ENCODE measurements around the gene HAGH. TPM values are rescaled to one million over a fixed set of nuclear protein-coding genes. Genes with fewer than 3 reads are reported as not detected.

Gene HAGH
- total and polyA plus RNA-seq, 11 donors: 111 to 358 (median 165) TPM

- no peak for ATAC-seq
- TF ChIP-seq CTCF (IDR thresholded peaks at IDR 0.05) (no peak), POLR2A (IDR thresholded peaks at IDR 0.05) (no peak)
- no peaks in the 10 kb centered on the region for H3K9me3 ChIP-seq
- peak in 2 of 5 donors; percentile 7 to 16 for DNase-seq
- H3K27ac ChIP-seq: no peak overlapping the region
- peaks cover 0 to 55% (median 32%) of the 10 kb centered on the region in 9 donors for H3K36me3 ChIP-seq
- H3K4me3 ChIP-seq: no peak overlapping the region
- 89 to 98% (median 95%) methylated on average over 30 to 44 of the region's 44 CpGs for WGBS, 4 donors
- no peaks in the 10 kb centered on the region for H3K27me3 ChIP-seq
- peaks cover 0 to 5% (median 0%) of the 10 kb centered on the region in 12 donors for H3K4me1 ChIP-seq
- intact Hi-C loops (cut with DNase I): no loop called here
Observed at GRCh38 chr16:1790611-1791255, 35.9 kb downstream of the HAGH start.

DNA sequence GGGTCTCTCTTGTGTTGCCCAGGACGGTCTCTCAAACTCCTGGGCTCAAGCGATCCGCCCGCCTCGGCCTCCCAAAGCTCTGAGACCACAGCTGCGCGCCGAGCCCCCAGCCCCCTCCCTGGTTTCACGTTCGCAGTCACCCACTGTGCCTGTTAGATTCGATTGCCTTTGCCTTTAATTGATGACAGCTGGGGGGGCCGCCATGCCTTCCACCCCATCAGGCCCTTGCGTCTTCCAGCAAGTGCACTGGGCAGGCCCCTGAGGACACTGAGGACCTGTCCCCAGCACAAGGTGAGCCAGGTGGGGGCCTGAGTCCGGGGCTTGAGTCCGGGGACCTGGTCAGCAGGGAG, 36.4 kb downstream of the HAGH start:
- peaks cover 0 to 10% (median 0%) of the 10 kb centered on the region in 12 donors for H3K4me1 ChIP-seq
- DNase-seq (no peak), ATAC-seq (no peak)
- 94 to 99% (median 95%) methylated on average over 13 to 15 of the region's 15 CpGs for WGBS, 4 donors
- intact Hi-C loops (cut with DNase I): no loop called here
- H3K27me3 ChIP-seq: no peaks in the 10 kb centered on the region
- H3K4me3 ChIP-seq: no peak overlapping the region
- TF ChIP-seq CTCF (IDR thresholded peaks at IDR 0.05): no peak
- TF ChIP-seq POLR2A (IDR thresholded peaks at IDR 0.05): no peak
- H3K9me3 ChIP-seq: no peaks in the 10 kb centered on the region
- no peak overlapping the region for H3K27ac ChIP-seq
- peaks cover 0 to 55% (median 32%) of the 10 kb centered on the region in 9 donors for H3K36me3 ChIP-seq

GRCh38 chr16:1789643-1790045, 37.0 kb downstream of the HAGH start:
- peak in 3 of 5 donors; percentile 6 to 26 (median 16) for DNase-seq
- no peak for TF ChIP-seq POLR2A (IDR thresholded peaks at IDR 0.05)
- TF ChIP-seq CTCF (IDR thresholded peaks at IDR 0.05): no peak
- Histone ChIP-seq H3K27ac (no peak overlapping the region), H3K4me3 (no peak overlapping the region), H3K36me3 (peaks cover 0 to 55% (median 32%) of the 10 kb centered on the region in 9 donors), H3K27me3 (no peaks in the 10 kb centered on the region), H3K9me3 (no peaks in the 10 kb centered on the region), H3K4me1 (peaks cover 0 to 15% (median 4%) of the 10 kb centered on the region in 12 donors)
- WGBS, 4 donors: 89 to 92% (median 92%) methylated on average over 11 to 25 of the region's 25 CpGs
- intact Hi-C loops (cut with DNase I): no loop called here
- ATAC-seq: no peak

DNA sequence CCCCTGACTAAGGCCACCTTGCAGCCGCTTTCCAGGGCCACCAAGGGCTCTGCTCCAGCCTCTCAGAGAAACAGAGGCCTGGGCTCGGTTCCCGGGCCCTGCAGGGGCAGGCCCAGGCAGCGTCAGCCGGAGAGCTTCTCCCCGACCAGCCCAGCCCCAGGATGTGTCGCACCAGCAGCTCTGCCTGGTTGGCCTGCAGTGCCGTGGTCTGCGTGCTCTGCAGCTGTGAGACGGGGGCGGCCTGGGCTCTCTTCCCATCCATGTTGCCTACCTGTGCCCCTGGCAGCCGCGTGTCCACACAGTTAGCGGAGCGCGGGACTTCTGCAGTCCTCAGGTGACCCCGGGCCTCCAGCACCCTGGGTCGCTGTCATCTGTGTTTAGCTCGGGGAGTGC, 37.9 kb downstream of the HAGH start:
- Histone ChIP-seq H3K27me3 (no peaks in the 10 kb centered on the region), H3K4me3 (no peak overlapping the region), H3K36me3 (peaks cover 0 to 55% (median 32%) of the 10 kb centered on the region in 9 donors), H3K27ac (no peak overlapping the region), H3K9me3 (no peaks in the 10 kb centered on the region), H3K4me1 (peaks cover 0 to 24% (median 7%) of the 10 kb centered on the region in 12 donors)
- peak in 3 of 5 donors; percentile 8 to 20 (median 17) for DNase-seq
- TF ChIP-seq CTCF (IDR thresholded peaks at IDR 0.05) (no peak), POLR2A (IDR thresholded peaks at IDR 0.05) (no peak)
- 58 to 70% (median 65%) methylated on average over 5 to 19 of the region's 19 CpGs for WGBS, 4 donors
- peak in 1 of 4 donors; percentile 4 for ATAC-seq
- intact Hi-C loops (cut with DNase I): no loop called here
